Measurements from ENCODE around the gene HEXIM2. TPM values are rescaled to one million over a fixed set of nuclear protein-coding genes. Genes with fewer than 3 reads are reported as not detected.

HEXIM2 gene
- total RNA-seq, 1 experiment from 2014 or later: 12.5 TPM

- H2AFZ ChIP-seq (ENCODE audit: low read length): no peak within 1 kb of the TSS
- no peaks in the 10 kb centered on the region for H3K9me3 ChIP-seq (ENCODE audit: control insufficient read depth, low read depth, low read length)
- no peak within 1 kb of the TSS for H2AK5ac ChIP-seq (ENCODE audit: insufficient read length, low read length)
- H2BK5ac ChIP-seq (ENCODE audit: insufficient read length, low read length): no peak within 1 kb of the TSS
- no peaks in the 10 kb centered on the region for H4K20me1 ChIP-seq (ENCODE audit: control insufficient read depth, insufficient read depth, insufficient read length)
- H3K79me1 ChIP-seq (ENCODE audit: insufficient read depth, low read depth, low read length, poor library complexity, severe bottlenecking): no peaks in the 10 kb centered on the region
- no peak within 1 kb of the TSS for H4K91ac ChIP-seq (ENCODE audit: insufficient read length, low read depth, low read length)
- no peak within 1 kb of the TSS for H3K18ac ChIP-seq (ENCODE audit: insufficient read length, low read depth, low read length)
- H3K27me3 Mint-ChIP-seq (ENCODE audit: low read depth): peaks cover 1% of the 10 kb centered on the region; the same call in 1 of the 2 replicates
- no peak within 1 kb of the TSS for H4K5ac ChIP-seq (ENCODE audit: insufficient read length, low read depth, low read length)
- peaks cover 19 to 29% of the 10 kb centered on the region in 2 experiments for H3K4me1 Mint-ChIP-seq
- peak within 1 kb of the TSS; percentile 70 to 76 for H3K4me3 Mint-ChIP-seq
- H3K27ac Mint-ChIP-seq: no peak within 1 kb of the TSS
- no peak within 1 kb of the TSS for H3K14ac ChIP-seq (ENCODE audit: insufficient read depth, low read length)
- no peaks in the 10 kb centered on the region for H3K4me1 ChIP-seq (ENCODE audit: insufficient read depth, low read length)
- no peaks in the 10 kb centered on the region for H3K27me3 ChIP-seq (ENCODE audit: insufficient read depth, low read length)
- H3K56ac ChIP-seq (ENCODE audit: insufficient read length, low read depth, low read length): no peak within 1 kb of the TSS
- no peak within 1 kb of the TSS for H3K4ac ChIP-seq (ENCODE audit: low read depth, low read length)
- H3K23me2 ChIP-seq (ENCODE audit: insufficient read length, low read depth, low read length, poor library complexity, severe bottlenecking): peaks cover 14% of the 10 kb centered on the region
- peak; percentile 100; the same call in 2 of the 3 replicates for TF ChIP-seq CTCF (conservative IDR thresholded peaks at IDR 0.05)
- DNase-seq: peak; percentile 99
- H3K79me2 ChIP-seq (ENCODE audit: insufficient read depth, low read length): no peaks in the 10 kb centered on the region
- no peak within 1 kb of the TSS for H2BK120ac ChIP-seq (ENCODE audit: low read depth, low read length, poor library complexity, severe bottlenecking)
- H4K8ac ChIP-seq (replicated peaks; ENCODE audit: insufficient read length, low read depth, low read length): no peak within 1 kb of the TSS
- no peak within 1 kb of the TSS for H3K27ac ChIP-seq (ENCODE audit: insufficient read length, low read depth, low read length)
- H3K4me2 ChIP-seq (ENCODE audit: insufficient read depth, insufficient read length, low read length): peak within 1 kb of the TSS; percentile 67
- no peak within 1 kb of the TSS for H2BK15ac ChIP-seq (ENCODE audit: low read depth, low read length)
- no CpG with 5 or more reads among the region's 40 CpGs for WGBS (ENCODE audit: extremely low coverage, insufficient read length, low lambda C conversion rate)
- no peak within 1 kb of the TSS for H3T11ph ChIP-seq (ENCODE audit: low read length)
- H3K23ac ChIP-seq (ENCODE audit: insufficient read length, low read depth, low read length): no peak within 1 kb of the TSS
- peaks cover 3 to 5% of the 10 kb centered on the region in 2 experiments; a peak in 4 of 5 replicates for H3K9me3 Mint-ChIP-seq
- H2BK20ac ChIP-seq (ENCODE audit: low read depth, low read length, poor library complexity, severe bottlenecking): no peak within 1 kb of the TSS
- no peak within 1 kb of the TSS for H2BK12ac ChIP-seq (ENCODE audit: insufficient read length, low read depth, low read length)
- no peak within 1 kb of the TSS for H3K9ac ChIP-seq (ENCODE audit: extremely low read depth, insufficient read length, low read length)
- peaks cover 0 to 2% (median 0%) of the 10 kb centered on the region in 3 experiments; a peak in 1 of 7 replicates for H3K36me3 Mint-ChIP-seq (ENCODE audit: insufficient read depth in 1 of 3, low read depth in 3 of 3)
These were observed 26.3 kb upstream of the HEXIM2 start, which contains the start of gene ACBD4 for GRCh38 chr17:45135192-45135977. Gene ACBD4, plus strand, starts transcription at chr17:45135687. Its CDS starts 458 bp downstream, at chr17:45136145.
